ENCODE results near the gene TOM1L2. TPM values are rescaled to one million over a fixed set of nuclear protein-coding genes. Genes with fewer than 3 reads are reported as not detected.

Gene TOM1L2
- total RNA-seq, 1 donor from 2014 or later = 100 TPM

DNA sequence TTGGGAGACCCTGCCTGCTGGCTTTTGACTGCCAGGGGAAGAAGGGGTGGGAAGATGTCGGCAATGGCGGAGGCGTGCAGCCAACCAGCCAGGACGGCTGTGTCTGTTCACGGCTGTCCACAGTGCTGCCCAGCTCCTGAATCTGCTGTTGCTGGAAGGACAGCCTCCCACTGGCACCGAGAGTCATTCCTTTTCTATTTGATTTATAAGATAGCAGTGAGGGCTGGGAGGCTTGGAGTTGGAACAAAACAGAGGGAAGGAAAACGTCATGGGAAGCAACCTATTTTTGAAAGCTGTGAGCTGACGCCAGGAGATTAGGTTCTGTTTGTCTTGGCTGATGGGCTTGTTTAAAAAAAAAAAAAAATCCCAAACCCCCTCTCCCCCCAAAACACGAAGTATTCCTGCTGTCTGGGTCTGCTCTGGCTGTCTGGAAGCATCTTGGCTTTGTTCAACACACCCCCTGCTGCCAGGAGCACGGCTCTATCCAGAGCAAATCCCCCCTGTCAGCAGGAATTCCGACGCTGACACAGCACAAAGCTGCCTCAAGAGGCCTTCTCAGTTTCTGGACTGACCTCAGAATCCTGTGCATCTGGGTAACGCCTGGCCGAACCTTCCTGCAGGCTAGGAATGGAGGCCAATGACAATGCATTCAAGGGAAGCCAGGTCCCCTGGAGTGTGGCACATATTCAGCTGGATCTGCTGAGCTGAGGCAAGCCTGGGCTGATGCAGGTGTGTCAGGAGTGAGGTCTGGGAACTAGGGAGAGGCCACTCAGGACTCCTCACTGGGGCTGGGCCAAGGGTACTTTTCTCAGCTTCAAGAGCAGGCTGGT, 94.5 kb downstream of the TOM1L2 start:
- DNase-seq (ENCODE audit: low read depth) = peak; percentile 54

DNA sequence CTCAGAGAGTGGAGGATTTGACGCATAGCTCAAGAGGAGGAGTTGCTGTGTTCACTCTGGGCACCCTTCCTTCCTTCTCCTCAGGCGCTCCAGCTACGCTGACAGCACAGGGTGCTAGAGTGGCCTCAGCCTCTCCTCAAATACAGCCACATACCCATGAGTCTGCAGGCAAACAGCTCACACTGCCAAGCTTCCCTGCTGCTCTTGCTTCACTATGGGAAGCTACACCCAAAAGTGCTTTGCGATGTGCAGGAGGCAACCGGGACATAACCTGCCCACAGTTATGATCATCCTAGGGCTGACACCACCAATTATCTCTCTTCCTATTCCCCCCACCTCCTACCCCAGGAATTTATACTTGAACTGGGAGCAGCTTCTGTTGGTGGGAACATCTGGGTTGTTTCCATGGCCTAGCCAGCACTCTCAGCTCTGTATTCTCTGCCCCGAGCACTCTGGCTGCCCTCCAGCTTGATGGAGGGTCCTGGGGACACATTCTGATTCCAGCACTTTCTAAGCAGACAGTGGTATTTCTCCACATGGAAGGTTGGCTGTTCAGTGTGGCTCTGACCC, 95.2 kb downstream of the TOM1L2 start:
- DNase-seq (ENCODE audit: low read depth) = no peak

DNA sequence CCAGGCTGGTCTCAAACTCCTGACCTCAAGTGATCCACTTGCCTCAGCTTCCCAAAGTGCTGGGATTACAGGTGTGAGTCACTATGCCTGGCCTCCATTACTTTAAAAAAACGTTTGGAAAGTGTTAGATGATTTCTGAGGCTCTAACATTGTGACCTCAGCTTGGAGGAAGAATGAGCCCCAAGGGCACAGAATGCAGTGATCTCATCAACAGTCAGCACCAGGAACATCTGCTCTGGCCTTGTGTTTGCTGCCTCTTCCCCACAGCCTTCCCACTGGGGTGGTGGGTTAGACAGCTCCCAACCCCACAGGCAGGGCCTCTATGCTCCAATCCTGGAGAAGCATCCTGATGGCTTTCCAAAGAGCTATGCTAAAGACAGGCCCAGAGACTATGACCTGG, 97.7 kb downstream of the TOM1L2 start:
- peak; percentile 47 for DNase-seq (ENCODE audit: low read depth)

DNA sequence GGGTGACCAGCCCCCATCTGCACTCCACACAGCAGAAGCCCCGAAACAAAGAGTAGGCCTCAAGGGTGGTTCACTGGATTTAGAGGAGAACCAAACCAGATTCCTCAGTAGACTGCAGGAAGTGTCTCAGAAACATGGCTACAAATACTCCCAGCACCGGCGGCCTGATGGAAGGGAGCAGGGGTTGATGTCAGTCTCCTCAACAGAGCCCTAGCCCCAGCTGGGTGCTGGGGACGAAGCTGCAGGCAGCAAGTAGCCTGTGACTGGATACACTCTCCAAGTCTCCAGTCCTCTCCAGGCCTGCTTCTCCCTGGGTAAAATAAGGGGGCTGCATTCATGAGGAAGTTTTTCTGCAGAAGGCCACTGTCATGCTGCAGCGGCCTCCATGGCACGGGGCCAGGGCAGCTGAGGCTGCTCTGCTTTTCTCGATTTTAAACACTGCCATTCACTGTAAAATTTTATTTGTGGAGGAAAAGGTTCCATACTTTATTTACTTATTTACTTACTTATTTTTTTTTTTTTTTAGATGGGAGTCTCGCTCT, 98.7 kb downstream of the TOM1L2 start:
- no peak for DNase-seq (ENCODE audit: low read depth)

DNA sequence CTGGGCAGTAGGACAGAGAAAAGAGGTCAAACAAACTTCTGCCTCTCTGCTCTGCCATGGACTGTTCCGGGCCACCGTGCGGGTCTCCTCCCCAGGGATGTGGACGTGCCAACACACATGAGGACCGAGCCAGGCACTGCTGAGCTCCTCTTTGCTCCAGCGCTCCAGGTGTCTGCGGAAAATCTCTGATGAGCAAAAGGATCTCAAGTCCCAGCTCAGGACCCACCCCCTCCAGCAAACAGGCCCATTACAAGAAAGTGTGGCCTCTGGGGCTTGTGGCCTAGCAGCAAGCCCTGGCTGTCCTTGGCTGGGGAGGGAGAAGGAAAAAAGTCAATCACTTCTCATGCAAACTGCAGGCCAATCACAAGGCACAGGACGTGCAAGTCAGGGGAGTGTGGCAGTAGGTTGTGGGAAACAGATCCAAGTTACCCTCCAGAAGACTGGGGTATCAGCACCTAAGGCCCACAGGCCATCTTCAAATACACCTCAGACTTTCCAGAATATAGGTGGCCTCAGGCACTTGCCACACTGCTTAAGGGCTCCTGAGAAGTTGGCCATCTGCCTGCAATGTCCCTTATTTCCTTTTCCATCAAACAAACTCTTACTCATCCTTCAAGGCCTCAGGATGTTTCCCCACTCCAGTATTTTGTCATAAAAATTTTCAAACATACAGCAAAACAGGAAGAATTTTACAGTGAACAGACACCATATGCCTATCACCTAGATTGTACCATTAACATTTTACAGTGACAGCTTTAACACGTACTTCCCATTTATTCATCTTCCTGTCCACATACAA, 99.5 kb downstream of the TOM1L2 start:
- DNase-seq (ENCODE audit: low read depth) = no peak

DNA sequence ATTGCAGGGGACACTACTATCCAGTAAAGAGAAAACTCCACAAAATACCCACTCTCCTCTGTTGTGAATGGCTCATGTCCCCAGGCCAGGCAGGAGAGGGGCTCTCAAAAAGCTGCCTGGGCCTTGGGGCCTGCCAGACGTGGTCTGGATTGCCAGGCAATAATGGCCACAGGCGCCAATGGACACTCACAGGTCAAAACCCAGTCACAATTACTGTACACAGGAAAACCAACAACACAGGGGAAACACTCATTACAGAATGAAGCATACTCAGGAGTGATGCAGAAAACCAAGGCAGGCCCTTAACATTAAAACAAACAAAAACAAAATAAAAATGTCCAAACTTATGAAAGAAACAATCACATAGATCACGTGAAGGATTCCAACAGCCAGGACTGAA, 100.3 kb downstream of the TOM1L2 start:
- no peak for DNase-seq (ENCODE audit: low read depth)

DNA sequence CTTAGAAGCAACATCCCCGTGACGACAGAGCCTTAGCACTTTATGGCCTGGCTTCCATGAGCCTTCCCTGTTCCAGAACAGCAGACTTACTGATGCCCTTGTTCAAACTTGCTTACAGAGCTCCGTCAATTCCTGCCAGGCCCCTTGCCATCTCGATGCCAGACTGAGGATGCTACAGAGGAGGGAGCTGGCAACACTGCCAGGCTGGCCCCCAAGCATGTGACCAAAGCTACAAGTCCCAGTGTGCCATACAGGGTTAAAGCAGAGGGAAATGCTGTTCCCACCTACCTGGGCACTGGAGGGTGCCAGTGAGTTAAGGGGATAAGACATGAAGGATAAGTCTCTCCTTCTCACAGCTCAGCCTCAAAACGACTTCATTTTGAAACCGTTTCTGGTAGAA, 102.0 kb downstream of the TOM1L2 start:
- no peak for DNase-seq (ENCODE audit: low read depth)

DNA sequence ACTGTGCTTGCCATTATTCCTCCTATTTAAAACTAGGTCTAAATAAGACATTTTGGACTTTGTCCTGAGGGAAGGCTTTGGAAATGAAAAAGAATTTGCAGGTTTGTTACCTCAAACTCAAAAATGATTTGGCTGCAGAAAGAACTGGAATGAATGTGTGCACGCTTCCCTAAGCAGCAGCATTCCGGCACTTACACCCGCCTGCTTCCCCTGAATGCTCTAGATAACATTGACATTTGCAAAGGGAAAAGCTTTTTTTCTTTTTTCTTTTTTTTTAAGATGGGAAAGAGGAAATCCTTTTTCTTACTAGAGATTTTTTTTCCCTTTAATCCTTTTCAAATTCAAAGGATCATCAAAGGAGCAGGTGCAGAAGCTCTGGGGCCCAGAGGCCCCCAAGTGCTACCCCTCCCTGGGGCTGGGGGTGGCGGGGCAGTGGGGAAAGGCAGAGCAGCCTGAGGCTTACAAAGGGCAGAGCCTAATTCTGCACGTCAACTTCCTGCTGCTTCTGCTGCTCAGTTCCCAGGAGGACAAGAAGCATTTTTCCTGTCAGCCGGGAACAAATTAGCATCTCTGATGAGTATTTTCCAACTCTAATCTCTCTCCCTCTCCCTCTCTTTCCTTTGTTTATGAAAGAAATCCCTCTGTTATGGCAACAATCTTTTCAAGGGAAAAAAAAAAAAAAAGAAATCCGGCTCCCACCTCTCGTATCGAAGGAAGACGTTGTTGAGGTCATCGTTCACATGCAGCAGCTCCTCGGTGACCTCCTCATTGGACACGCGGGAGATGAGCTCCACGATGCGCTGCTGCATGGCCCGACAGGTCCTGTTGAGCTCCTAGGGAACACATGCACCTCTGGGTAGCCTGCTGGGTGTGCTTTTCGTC, 103.3 kb downstream of the TOM1L2 start:
- DNase-seq (ENCODE audit: low read depth) = no peak

DNA sequence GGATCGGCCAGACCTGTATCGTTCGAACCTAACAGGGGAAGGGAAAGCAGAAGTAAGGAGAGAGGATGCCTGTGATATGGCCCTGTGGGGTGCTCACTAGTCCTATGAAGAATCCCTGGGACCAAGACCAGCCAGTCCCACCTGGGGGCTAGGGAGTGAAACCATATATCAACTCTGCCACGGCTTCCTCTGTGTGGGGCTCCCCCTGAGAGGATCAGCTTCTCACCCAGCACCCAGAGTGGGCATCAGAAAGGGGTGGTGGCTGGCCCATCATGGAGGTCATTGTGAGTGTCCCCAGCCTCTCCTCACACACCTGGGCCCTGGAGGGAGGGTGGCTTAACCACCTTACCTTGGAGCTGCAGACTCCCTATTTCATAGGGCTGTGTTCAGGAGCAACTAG, 105.3 kb downstream of the TOM1L2 start:
- no peak for DNase-seq (ENCODE audit: low read depth)

DNA sequence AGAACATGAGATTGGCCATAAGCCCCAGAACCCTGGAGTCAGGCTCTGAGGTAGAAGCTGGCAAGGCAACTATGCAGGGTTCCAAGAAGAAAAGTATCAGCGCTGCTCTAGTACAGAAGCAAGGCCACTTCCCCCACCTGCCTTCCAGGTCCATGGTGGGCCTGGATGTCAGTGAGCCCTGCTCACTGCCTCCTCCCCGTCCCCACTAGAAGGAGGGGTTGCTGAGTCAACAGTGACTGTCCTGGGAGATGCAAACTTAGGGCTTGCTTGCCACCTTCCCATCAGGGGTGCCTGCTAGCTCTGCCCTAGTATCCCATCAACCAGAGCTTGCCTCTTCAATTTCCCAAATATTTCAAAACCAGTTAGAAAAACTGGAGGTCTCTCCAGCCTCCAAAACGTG, 105.8 kb downstream of the TOM1L2 start:
- DNase-seq (ENCODE audit: low read depth) = no peak

DNA sequence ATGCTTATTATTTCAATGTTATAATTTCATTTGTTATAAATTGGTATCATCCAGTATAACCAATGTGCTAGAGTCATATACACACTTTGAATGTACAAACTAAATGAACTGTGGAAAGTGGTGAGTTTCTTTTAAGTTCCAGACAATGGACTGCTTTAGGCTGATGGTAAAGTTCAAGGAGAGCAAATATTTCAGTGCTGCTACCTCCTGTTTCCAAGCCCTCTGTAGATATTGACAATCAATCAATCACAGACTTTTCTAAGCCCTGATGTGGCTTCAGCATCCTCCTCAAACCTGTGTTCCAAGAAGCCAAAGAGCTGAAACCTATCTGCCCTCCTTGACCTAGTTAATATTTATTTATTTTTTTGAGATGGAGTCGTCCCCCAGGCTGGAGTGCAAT, 107.2 kb downstream of the TOM1L2 start:
- no peak for DNase-seq (ENCODE audit: low read depth)

DNA sequence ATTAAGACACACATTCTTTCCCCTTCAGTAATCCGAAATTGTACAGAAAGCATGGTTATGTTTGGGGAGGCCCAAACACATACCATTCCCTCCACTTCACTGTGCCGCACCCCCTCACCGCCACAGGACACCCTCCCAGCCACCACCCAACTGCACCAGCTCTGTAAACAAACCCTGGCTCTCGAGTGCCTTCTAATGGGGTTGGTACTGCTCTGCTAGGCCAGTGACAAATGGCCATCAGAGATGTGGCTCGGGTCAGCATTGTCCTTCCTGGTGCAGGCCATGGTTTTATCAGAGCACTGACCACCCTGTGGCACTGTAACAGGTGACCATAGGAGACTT, 111.5 kb downstream of the TOM1L2 start:
- DNase-seq (ENCODE audit: low read depth) = no peak

DNA sequence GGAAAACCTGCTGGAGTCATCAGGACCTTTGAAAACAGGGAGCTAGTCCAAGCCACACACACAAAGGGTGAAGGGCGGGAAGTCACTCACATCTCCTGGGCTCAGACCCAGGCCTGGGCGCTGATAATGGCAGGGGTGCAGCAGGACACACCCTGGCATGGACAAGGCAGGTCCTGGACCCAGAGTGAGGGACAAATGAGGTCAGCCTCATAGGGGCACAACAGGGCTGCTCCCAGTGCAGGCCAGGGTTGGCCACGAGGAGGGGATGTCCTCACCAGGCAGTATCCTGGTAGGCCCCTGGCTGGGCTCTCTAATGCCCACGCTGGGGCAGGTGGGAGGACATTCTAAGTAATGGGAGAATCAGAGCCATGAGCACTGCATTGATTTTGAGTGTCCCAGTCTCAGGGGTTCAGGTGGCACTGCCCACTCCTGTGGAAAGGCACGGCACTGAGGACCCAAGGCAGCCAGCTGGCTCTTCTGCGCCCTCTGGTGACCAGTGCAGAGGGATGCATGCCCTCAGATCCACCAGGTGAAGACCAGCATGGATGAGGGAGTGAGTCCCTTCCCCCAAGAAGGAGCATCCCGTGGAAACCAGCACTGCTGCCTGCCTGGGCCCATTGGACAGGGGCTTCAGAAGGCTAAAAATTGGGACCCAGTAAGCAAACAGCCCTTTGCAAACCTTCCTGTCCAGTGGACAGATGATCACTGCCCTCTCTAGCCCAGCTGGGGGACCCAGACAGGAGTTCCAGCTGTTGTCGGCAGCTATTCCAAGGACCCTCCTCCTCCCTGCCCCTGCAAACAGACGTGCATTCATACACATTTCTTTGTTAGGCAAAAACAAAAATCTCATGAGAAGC, 112.1 kb downstream of the TOM1L2 start:
- peak; percentile 71 for DNase-seq (ENCODE audit: low read depth)

DNA sequence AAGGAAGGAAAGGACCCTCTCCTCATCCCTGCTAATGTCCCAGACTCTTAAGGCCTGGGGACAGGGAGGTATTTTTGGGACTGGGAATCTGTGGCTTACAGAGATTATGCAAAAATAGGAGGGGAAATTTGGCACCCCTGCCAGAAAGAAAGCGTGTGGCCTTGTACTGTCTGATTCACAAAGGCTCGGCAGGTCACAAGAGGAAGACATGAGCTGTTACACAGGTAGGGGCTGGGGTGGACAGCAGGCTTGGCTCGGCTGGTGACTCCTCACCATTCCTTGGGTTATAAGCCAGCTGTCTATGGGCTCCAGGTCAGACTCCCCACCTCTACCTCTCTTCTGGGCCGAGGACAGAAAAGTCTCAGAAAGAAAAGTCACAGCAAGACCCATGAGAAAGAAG, 114.7 kb downstream of the TOM1L2 start:
- DNase-seq (ENCODE audit: low read depth) = no peak

DNA sequence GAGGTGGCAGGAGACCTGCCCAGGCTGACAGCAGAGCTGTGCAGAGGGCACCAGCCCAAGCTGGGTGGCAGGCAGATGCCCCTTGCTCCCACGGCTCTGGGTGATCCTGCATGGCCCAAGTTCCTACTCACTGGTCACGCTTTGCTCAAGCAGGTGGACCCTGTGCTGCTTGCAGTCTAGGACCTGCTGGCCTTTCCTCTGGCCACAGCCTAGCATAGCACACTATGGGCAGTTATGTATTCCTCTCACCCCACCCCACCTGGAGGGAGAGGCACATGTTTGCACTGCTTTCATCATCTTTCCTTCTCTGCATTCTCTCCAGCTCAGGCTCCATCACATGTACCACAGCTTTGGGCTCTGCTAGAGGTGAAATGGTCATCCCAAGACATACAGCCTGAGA, 115.8 kb downstream of the TOM1L2 start:
- no peak for DNase-seq (ENCODE audit: low read depth)

DNA sequence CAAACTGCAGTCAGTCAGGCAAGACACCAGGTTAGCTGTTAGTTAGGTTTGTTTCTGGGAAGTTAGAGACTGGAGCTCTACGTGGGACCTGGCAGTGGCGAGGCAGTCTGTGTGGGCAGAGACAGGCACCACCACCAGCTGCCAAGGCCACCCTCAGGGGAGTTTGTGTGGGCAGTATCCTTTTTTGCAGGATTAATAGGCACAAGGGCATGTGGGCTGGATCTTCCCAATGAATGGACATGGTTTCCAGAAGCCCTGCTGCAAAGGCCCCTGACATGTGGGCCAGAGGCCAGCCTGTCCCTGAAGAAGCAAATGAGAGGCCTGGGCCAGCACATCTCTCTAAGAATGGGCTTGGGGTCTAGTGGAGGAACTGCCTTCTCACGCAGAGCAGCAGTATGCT, 116.2 kb downstream of the TOM1L2 start:
- peak; percentile 92 for DNase-seq (ENCODE audit: low read depth)

DNA sequence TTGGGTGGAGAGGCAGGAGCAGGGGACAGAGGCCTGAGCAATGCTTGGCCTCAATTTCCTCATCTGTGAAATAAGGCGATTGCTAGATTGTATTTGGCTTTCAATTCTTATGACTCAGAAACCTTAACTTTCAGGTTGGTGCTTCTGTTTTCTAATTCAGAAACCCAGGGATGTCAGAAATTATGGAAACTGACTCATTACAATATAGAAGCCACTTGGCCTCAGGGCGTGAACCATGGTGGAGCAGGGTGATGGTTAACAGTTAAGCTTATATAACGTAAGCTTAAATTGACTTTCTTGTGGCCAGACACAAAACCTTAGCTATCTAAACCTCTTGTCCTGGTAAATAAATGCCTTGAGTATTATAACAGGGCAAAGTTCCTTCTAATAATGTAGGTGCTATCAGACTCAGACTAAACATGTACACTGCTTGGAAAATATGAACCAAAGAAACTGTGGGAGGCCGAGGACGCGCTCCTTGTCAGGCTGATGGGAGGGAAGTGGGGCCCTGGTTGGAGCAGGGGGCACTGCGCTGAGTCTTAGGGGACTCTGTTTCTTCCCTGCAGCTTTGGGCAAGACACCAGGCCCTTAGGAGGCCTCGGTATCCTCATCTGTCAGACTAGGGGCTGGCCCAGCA, 118.3 kb downstream of the TOM1L2 start:
- no peak for DNase-seq (ENCODE audit: low read depth)

DNA sequence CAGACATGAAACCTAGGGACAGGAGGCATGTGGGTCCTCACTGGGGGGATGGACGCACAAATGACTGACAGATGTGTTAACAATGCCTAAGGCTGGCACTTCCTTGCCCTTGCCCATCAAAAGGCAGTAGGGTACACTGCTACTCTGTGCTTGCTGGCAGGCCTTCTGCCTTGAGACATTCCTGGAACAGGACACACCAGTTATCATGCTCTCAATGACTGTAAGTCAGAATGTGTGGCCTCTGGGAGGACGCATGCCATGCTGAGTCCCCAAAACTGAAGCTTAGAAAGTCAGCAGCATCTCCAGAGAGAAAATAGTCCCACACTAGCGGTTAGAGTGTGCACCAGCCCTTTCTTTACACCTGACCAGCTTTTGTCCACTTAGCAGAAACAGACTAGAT, 119.3 kb downstream of the TOM1L2 start:
- no peak for DNase-seq (ENCODE audit: low read depth)

DNA sequence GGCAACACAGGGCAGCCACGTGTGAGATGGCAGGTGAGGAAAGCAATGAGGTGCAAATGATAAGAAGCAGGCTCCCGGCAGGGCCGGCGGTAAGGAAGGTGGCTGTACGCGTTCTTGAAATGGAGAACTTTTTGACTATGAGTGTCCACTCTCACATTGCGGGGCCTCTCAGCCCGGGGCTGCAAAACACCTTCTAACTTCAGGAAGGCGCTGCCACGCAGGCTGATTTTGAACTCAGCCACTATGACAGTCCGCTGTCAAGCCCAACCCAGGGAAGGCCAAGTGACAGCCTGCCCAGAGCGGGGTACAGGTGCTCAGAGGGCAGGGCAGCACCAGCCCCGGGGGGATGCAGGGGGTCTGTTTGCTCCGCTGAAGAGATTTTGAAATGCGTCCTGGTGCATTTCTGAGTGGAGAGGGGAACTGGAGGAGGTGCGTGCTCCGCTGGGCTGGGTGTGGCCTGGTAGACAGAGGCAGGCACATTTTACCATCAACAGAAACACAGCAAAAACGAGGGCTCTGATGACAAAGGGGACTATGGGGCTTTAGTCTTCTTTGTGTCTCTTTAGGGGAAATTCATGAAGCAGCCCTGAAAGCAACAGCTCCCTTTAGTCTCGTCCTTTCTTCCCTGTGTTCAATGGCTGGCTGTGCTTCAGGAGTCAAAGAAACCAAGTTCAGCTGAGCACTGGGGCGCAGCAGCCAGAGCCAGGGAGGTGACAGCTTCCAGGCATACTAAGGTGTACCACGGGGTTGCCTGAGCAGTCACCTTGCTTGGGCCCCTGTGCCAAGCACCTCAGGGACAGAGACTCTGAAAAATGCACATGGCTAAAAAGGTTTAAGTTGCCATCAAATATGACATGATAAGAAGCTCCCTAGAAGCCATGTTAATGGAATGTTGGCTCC, 120.8 kb downstream of the TOM1L2 start:
- no peak for DNase-seq (ENCODE audit: low read depth)
